Right atrium auricular region (tissue), 2 donors: Measurements from ENCODE around the gene TBX21. TPM values are rescaled to one million over a fixed set of nuclear protein-coding genes. Genes with fewer than 3 reads are reported as not detected.

ENCODE experiments used
- DNase-seq: peaks from one replicate; pipeline ENCODE4 v3.0.0-alpha.2; 2019; ENCODE audit warnings: low spot score
- H3K27ac ChIP-seq, 2 donors: fragments of 200-600 bp; sonication (generic); 1 replicate in 1 of 2; 2 replicates in 1 of 2; pipeline ENCODE4 v1.5.1; 2016 to 2019
- H3K27me3 ChIP-seq, 2 donors: fragments of 200-600 bp; sonication (generic); one replicate each; pipeline versions ENCODE4 v1.5.1 to v1.6.0; 2017 to 2019
- H3K36me3 ChIP-seq: fragments of 200-600 bp; sonication (generic); one replicate; pipeline ENCODE4 v1.5.1; 2016
- H3K4me1 ChIP-seq, 2 donors: fragments of 200-600 bp; sonication (generic); one replicate each; pipeline versions ENCODE4 v1.5.1 to v1.6.0; 2017 to 2019
- H3K4me3 ChIP-seq, 2 donors: fragments of 200-600 bp; sonication (generic); 1 replicate in 1 of 2; 2 replicates in 1 of 2; pipeline ENCODE4 v1.5.1; 2017 to 2019; ENCODE audit warnings: mild to moderate bottlenecking in 1 of 2, moderate library complexity in 1 of 2
- H3K9me3 ChIP-seq, 2 donors: fragments of 200-600 bp; sonication (generic); one replicate each; pipeline ENCODE4 v1.5.1; 2019
- CTCF ChIP-seq, 2 donors: fragments of 200-600 bp; sonication (generic); IDR thresholded peaks; one replicate each; pipeline ENCODE4 v1.5.1; 2019; ENCODE audit warnings: antibody characterized with exemption in 2 of 2
- total RNA-seq, 2 donors: library from RNA; depleted of rRNA; stranded (reverse); fragments of >200 nt; gene quantifications; one replicate each; pipeline ENCODE4 v1.1.0, GENCODE V29; 2016

Gene TBX21
- total RNA-seq, 2 donors from 2014 or later: 0.39 TPM; not detected in 1

GRCh38 chr17:47700471-47701449 lies 32.3 kb upstream of the TBX21 start:
- H3K4me1 ChIP-seq: peaks cover 0 to 17% of the 10 kb centered on the region in 2 donors
- no peak for DNase-seq
- no peaks in the 10 kb centered on the region for H3K9me3 ChIP-seq
- TF ChIP-seq CTCF (IDR thresholded peaks at IDR 0.05): no peak
- H3K27me3 ChIP-seq: no peaks in the 10 kb centered on the region
- H3K4me3 ChIP-seq: no peak overlapping the region
- peaks cover 18% of the 10 kb centered on the region for H3K36me3 ChIP-seq
- H3K27ac ChIP-seq: no peak overlapping the region

- Histone ChIP-seq H3K4me3 (no peak overlapping the region), H3K36me3 (peaks cover 18% of the 10 kb centered on the region), H3K9me3 (no peaks in the 10 kb centered on the region), H3K27ac (no peak overlapping the region), H3K4me1 (peaks cover 0 to 17% of the 10 kb centered on the region in 2 donors), H3K27me3 (no peaks in the 10 kb centered on the region)
- no peak for DNase-seq
- no peak for TF ChIP-seq CTCF (IDR thresholded peaks at IDR 0.05)
Observed at GRCh38 chr17:47701608-47702007, 31.4 kb upstream of the TBX21 start.

GRCh38 chr17:47702391-47702995 lies 30.5 kb upstream of the TBX21 start:
- no peak overlapping the region for H3K4me3 ChIP-seq
- no peaks in the 10 kb centered on the region for H3K27me3 ChIP-seq
- no peak overlapping the region for H3K27ac ChIP-seq
- no peaks in the 10 kb centered on the region for H3K9me3 ChIP-seq
- peaks cover 0 to 22% of the 10 kb centered on the region in 2 donors for H3K4me1 ChIP-seq
- H3K36me3 ChIP-seq: peaks cover 18% of the 10 kb centered on the region
- no peak for TF ChIP-seq CTCF (IDR thresholded peaks at IDR 0.05)
- DNase-seq: no peak

- DNase-seq: no peak
- no peak overlapping the region for H3K4me3 ChIP-seq
- no peaks in the 10 kb centered on the region for H3K27me3 ChIP-seq
- H3K36me3 ChIP-seq: peaks cover 18% of the 10 kb centered on the region
- no peaks in the 10 kb centered on the region for H3K9me3 ChIP-seq
- TF ChIP-seq CTCF (IDR thresholded peaks at IDR 0.05): no peak
- H3K4me1 ChIP-seq: peaks cover 0 to 29% of the 10 kb centered on the region in 2 donors
- no peak overlapping the region for H3K27ac ChIP-seq
Observed at GRCh38 chr17:47703191-47703591, 29.8 kb upstream of the TBX21 start.

GRCh38 chr17:47703671-47704070 lies 29.4 kb upstream of the TBX21 start:
- Histone ChIP-seq H3K9me3 (no peaks in the 10 kb centered on the region), H3K4me1 (peaks cover 0 to 32% of the 10 kb centered on the region in 2 donors), H3K27me3 (no peaks in the 10 kb centered on the region), H3K4me3 (no peak overlapping the region), H3K27ac (no peak overlapping the region), H3K36me3 (peaks cover 18% of the 10 kb centered on the region)
- DNase-seq: no peak
- TF ChIP-seq CTCF (IDR thresholded peaks at IDR 0.05): no peak
